Measurements from ENCODE around the gene TNNI2.

DNA sequence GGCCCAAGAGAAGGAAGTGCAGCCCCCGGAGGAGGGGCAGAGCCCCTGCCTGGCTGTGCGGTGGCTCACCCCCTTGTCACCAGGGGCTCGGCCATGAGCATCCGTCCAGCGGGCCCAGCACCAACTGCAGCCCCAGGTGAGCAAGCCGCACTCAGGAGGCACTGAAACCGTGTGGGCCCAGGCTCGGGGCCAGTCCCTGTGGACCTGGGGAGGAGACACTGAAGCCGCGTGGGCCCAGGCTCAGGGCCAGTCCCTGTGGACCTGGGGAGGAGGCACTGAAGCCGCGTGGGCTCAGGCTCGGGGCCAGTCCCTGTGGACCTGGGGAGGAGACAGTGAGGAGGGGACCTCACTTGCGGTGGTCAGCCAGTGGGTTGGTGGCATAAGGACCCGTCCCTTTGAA is 28.0 kb downstream of the TNNI2 start:
- TF ChIP-seq FOXA1 (IDR thresholded peaks at IDR 0.05) (no peak), CTCF (IDR thresholded peaks at IDR 0.05; ENCODE audit: low read depth, low read length, missing input control) (no peak), SP1 (IDR thresholded peaks at IDR 0.05) (no peak), RAD21 (IDR thresholded peaks at IDR 0.05) (no peak), YY1 (IDR thresholded peaks at IDR 0.05) (no peak), TAF1 (conservative IDR thresholded peaks at IDR 0.05) (no peak)
- TF ChIP-seq, protein P1, sequence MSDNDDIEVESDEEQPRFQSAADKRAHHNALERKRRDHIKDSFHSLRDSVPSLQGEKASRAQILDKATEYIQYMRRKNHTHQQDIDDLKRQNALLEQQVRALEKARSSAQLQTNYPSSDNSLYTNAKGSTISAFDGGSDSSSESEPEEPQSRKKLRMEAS (IDR thresholded peaks at IDR 0.05): no peak
- TF ChIP-seq, protein P2, sequence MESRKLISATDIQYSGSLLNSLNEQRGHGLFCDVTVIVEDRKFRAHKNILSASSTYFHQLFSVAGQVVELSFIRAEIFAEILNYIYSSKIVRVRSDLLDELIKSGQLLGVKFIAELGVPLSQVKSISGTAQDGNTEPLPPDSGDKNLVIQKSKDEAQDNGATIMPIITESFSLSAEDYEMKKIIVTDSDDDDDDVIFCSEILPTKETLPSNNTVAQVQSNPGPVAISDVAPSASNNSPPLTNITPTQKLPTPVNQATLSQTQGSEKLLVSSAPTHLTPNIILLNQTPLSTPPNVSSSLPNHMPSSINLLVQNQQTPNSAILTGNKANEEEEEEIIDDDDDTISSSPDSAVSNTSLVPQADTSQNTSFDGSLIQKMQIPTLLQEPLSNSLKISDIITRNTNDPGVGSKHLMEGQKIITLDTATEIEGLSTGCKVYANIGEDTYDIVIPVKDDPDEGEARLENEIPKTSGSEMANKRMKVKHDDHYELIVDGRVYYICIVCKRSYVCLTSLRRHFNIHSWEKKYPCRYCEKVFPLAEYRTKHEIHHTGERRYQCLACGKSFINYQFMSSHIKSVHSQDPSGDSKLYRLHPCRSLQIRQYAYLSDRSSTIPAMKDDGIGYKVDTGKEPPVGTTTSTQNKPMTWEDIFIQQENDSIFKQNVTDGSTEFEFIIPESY (IDR thresholded peaks at IDR 0.05): no peak
